GM13977 (cell line): ENCODE results near the gene COQ8B.

Source experiments
- DNase-seq: peaks from one replicate; pipeline ENCODE4 v3.0.0; 2012; ENCODE audit warnings: low spot score
- CTCF ChIP-seq: IDR thresholded peaks from 2 replicates; pipeline ENCODE4 v1.5.1; 2012; ENCODE audit warnings: mild to moderate bottlenecking, control low read depth; ENCODE audit not compliant: insufficient read depth; ENCODE audit errors: extremely low read depth, missing control alignments
- in situ Hi-C: fragments of 300-500 bp; cut with MboI; formaldehyde crosslinking; loops from one replicate; pipeline ENCODE4 v1.12.0; 2022; ENCODE audit warnings: low sequenced_read_pairs, low pct_unique_long_range_greater_than_20kb, mixed read lengths, inconsistent platforms; ENCODE audit not compliant: unreplicated experiment

COQ8B gene

GRCh38 chr19:40756502-40757110, 39.9 kb upstream of the COQ8B start:
- in situ Hi-C loops: no loop called here
- DNase-seq: no peak
- no peak for TF ChIP-seq CTCF

GRCh38 chr19:40755791-40756190, 39.1 kb upstream of the COQ8B start:
- no peak for DNase-seq
- no peak for TF ChIP-seq CTCF
- in situ Hi-C loops: no loop called here

GRCh38 chr19:40755248-40755624, 38.5 kb upstream of the COQ8B start:
- no peak for DNase-seq

GRCh38 chr19:40754611-40755247, 38.0 kb upstream of the COQ8B start:
- no peak for TF ChIP-seq CTCF
- DNase-seq: no peak
- in situ Hi-C loops: no loop called here

More at GRCh38 chr19:40755248-40755624, 38.5 kb upstream of the COQ8B start:
- TF ChIP-seq CTCF: no peak
- in situ Hi-C loops: no loop called here

- no peak for DNase-seq
- no peak for TF ChIP-seq CTCF
- in situ Hi-C loops: no loop called here
These were observed 35.6 kb upstream of the COQ8B start for GRCh38 chr19:40752257-40752781.

GRCh38 chr19:40750874-40751537, 34.3 kb upstream of the COQ8B start, which contains the start of gene SNRPA:
Gene SNRPA, plus strand, starts transcription at chr19:40751203. Its CDS starts 206 bp downstream, at chr19:40751409.
- in situ Hi-C loops: no loop called here

More at GRCh38 chr19:40750874-40751537, 34.3 kb upstream of the COQ8B start, which contains the start of gene SNRPA:
- no peak for TF ChIP-seq CTCF
- peak; percentile 92 for DNase-seq
